LoVo (cell line): ENCODE data around the gene MVD.

ENCODE experiments used
- DNase-seq: peaks from one replicate; pipeline ENCODE4 v3.0.0-alpha.2; 2016; ENCODE audit warnings: low spot score

Gene MVD

DNA sequence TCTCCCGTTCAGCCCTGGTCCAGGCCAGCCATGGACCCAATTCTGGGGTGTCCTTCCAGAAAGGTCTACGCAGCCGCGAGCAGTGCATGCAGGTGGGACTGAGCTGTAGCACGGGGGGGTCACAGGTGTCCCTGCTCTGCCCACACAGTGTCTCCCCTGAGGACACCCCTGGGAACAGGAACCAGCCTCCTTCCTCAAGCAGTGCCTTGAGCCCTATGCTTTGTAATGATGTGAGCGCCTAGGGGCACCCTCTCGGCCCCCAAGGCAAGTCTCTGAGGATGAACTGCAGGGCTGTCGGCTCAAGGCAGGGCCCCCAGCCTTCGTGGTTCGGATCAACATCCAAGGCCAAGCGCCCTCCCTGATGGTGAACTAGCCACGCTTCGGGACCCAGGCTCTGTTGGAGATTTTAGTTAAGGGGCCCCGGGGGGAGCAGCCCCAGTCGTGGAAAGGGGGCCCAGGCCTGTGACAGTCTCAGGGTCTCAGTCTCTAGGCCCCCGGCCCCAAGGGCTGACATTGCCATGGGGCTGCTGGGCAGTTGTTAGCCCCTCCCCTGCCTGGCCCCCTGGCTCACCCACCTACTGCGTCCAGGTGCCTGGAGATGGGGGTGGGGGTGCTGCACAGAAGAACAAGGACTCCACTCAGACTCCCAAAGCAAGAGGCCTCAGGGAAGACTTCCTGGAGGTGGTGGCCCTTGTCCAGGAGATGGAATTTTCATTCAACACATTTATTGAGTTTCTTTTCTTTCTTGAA, 22.2 kb downstream of the MVD start:
- no peak for DNase-seq

DNA sequence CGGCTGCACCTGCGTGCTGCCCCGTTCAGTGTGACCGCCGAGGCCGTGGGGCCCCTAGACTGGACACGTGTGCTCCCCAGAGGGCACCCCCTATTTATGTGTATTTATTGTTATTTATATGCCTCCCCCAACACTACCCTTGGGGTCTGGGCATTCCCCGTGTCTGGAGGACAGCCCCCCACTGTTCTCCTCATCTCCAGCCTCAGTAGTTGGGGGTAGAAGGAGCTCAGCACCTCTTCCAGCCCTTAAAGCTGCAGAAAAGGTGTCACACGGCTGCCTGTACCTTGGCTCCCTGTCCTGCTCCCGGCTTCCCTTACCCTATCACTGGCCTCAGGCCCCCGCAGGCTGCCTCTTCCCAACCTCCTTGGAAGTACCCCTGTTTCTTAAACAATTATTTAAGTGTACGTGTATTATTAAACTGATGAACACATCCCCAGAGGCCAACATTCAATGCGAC, 22.8 kb downstream of the MVD start:
- DNase-seq: no peak

- no peak for DNase-seq
Measured at GRCh38 chr16:88639231-88640038, 23.5 kb downstream of the MVD start.

DNA sequence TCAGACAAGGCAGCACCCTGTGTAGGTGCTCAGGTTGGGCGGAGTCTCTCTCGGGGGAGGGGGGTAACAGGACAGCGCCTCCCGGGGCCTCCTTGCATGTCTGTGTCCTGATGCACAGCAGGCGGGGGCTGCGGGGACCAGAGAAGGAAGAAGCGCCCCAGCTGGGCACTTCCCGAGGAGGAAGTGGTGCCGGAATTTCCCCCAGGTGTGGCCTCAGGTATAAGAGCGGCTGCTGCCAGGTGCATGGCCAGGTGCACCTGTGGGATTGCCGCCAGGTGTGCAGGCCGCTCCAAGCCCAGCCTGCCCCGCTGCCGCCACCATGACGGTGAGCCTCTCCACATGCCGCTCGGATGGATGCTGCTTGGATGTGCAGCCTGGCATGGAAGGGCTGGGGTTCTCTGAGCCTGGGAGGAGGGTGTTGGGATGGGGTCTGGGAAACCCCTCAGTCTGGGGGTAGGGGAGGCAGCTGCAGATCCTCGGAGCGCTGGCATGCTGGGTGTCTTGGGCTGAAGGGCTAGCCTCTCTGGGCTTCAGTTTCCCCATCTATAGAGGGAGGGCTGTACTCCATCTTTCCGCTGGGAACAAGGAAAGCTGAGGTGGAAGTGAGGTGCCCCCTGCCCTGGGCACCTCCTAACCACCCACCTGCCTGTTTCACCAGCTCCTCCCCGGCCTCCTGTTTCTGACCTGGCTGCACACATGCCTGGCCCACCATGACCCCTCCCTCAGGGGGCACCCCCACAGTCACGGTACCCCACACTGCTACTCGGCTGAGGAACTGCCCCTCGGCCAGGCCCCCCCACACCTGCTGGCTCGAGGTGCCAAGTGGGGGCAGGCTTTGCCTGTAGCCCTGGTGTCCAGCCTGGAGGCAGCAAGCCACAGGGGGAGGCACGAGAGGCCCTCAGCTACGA, 24.3 kb downstream of the MVD start, which contains the start of gene IL17C:
Gene IL17C, plus strand, starts transcription at position 250 of the 908 bp plus-strand sequence. Its CDS starts 70 bp downstream, at position 320.
- no peak for DNase-seq

GRCh38 chr16:88636488-88637265, 26.2 kb downstream of the MVD start:
- DNase-seq: no peak

- no peak for DNase-seq
Measured at GRCh38 chr16:88635671-88636319, 27.1 kb downstream of the MVD start.

DNA sequence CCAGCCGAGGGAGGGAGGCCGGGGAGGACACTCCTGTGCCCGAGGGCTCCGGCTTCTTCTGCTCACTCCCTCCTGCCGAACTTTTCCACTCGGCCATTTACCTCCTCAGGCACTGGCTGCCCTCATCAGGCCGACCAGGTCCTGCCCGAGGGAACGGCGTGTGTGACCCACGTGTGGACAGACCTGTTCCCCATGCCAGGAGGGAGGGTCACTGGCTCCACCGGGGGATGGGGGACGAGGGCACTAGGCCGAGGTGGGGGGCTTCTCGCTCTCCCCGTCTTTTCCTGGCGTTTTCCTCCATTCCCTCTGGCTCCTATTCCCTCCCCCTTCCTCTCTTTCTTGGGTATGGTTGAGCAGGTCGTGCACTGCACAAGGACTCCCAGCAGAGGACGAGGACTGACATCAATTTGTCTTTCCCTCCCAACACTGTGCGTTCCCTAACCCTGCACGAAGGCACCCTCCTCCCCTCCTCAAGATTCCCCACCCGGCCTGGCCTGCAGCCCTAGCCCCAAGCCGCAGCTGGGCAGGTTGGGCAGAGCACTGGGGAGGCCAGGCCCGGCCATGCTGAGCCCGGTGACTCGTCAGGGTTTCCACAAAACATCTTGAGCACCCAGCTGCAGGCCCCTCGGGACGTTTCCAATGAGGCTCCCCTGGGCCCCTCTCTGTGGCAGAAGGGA, 27.8 kb downstream of the MVD start:
- no peak for DNase-seq

- DNase-seq: no peak
Measured at GRCh38 chr16:88634141-88634993, 28.5 kb downstream of the MVD start.

DNA sequence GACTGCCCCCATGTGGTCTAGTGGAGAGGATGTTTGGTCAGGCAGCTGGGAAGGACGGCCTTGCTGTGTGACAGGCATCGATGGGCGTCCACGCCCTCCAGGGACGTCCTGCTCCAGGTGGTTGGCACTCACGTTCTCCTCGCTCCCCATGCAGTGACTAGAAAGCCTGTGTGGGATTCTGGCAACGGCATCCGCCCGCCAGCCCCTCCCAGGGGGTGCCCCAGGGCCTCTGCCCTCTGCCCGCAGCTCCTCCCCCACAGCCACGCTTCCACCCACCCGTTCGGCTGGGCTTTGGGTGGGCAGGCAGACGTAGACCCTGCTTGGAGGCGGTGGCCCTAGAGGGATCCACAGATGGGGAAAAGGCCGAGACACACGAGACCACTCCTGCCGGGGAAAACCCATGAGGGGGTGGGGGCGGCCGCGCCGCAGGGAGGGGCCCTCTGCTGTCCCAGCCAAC, 29.2 kb downstream of the MVD start:
- no peak for DNase-seq

DNA sequence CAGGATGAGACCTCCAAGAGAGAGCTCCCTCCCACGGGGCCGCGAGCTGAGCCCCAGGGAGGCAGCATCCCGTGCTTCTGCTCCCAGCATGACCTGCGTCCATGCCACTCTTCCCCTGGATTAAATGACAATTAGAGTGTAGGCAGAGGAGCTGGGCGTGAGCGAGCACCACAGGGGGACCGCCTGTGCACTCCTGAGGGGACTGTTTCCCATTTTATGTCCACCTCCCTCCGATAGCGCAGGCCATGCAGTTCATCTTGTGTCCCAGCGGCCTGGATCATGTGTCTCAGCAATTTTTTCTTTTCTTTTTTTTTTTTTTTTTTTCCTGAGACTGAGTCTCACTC, 30.3 kb downstream of the MVD start:
- no peak for DNase-seq

DNA sequence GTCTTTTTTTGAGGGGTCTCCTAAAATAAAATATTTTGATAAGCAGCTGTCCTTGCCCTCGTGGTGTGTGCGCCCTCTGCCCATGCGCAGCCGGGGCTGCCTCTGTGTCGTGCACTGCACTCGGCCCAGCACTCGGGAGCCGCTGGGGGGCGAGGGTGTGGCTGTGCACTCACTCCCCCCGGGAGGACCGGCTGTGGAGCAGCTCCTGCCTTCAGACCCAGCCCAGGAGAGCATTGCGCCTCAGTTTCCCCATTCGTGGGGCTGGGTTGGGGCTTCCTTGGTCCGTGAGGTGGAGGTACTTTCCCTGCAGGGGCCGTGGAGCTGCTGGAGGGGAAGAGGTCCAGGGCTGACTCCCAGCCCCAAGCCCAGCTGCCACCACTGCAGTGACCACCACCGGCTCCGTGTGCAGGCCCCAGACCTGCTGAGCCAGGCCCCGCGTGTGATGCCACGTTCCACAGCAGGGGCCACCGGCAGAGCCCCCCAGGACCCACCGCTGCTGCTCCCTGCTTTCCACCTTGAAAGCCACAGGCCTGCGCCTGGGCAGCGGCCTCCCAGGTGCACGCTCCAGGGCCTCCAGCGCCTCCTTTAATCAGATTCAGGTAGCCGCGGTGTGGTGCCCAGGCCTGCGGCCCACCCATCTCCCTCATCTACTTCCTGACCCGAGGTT, 30.8 kb downstream of the MVD start:
- no peak for DNase-seq

- no peak for DNase-seq
Measured at GRCh38 chr16:88631384-88631783, 31.5 kb downstream of the MVD start.

DNA sequence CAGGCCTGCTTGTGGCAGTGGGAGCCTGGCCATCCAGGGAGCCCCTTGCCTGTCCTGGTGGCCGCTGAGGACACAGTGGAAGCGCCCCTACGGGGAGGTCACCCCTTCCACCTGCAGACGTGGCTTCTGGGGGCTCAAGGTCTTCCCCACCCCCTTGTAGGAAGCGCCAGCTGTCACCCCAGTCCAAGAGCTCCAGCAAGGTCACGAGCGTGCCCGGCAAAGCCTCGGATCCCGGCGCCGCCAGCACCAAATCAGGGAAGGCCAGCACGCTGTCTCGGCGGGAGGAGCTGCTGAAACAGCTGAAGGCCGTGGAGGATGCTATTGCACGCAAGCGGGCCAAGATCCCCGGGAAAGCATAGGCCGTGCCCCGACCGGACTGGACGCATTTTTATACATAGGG, 31.9 kb downstream of the MVD start:
- DNase-seq: no peak

DNA sequence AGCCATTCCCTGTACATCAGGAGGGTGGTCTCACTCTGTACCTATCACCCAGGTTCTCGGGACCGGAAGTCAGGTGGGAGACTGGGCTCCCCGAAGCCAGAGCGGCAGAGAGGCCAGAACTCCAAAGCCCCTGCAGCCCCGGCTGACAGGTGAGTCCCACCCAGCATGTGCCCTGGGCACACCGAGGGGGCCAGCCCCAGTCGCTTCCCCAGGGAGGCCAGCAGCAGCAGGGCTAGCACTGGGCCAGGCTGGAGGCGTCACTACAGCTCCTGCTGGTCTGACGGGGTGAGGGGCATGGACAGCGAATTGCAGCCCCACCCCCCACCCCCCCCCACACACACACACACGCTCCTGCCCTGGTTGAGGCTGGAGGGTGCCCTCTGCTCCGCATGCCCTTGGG, 32.5 kb downstream of the MVD start:
- DNase-seq: no peak

DNA sequence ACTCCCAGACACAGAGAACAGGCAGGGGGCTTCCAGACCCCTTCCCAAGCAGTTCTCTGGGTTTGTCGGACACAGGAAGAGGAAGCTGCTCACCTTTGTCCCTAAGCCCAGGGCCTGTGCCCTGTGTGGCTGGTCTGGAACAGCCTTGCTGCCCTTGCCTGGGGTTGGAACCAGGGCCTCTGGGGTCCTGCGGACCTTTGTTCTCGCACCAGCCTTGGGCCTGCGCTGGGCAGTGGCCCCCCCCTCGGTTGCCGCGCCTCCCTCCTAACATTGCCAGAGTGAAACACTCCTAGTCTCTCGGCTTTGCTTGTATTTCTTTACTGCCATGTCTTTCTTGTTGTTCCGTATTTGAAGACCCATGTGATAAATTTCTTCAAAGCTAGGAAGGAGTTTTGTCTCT, 33.1 kb downstream of the MVD start:
- DNase-seq: no peak

- DNase-seq: no peak
Measured at GRCh38 chr16:88628512-88628974, 34.3 kb downstream of the MVD start.

DNA sequence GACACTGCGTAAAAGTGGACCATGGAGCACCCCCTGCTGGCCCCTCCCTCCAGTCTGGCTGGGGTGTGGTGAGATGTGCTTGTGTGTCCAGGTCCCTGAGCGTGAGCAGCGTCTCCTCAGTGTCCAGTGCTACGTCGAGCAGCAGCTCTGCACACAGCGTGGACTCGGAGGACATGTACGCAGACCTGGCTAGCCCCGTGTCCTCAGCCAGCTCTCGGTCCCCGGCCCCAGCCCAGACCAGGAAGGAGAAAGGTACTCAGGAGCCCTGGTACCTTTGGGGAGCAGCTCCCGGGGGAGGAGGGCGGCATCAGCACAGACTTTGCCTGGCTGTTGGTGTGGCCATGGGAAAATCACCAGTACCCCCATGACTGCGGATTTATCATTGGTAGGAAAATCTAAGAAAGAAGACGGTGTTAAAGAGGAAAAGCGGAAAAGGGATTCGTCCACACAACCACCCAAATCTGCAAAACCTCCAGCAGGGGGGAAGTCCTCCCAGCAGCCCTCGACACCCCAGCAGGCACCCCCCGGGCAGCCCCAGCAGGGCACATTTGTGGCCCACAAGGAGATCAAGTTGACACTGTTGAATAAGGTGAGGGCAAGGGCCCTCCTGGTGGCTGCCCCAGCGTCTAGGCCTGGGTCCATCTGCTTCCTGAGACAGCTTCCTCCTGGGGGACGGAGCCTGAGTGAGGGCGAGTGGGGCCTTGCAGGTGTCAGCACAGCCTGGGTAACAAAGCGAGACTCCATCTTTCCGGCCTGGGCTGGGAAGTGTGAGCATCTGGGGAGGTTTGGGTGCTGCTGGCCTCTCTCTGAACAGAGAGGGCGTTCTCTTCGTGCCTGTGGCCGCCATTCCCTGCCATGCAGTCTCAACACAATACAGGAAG, 35.1 kb downstream of the MVD start:
- no peak for DNase-seq

DNA sequence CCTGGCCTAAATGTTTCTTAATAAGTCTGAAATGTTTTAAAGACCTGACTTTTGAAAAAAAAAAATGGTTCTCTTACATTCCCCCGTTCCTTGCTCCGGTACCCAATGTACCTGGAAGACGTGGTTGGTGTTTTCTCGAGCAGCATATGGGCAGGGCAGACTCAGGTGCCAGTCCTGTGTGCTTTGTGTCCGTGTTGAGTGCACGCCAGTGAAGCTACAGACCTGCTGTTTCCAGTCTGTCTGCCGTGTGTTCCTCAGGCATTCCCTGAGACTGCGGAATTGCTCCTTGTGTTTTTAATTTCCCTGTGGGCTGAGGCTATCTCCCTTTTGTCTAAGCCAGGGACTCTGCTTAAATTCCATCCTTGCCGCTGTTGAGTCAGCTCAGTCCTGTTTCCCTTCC, 36.2 kb downstream of the MVD start:
- DNase-seq: no peak
